ENCODE measurements around the gene CDK14.

The CDK14 gene

DNA sequence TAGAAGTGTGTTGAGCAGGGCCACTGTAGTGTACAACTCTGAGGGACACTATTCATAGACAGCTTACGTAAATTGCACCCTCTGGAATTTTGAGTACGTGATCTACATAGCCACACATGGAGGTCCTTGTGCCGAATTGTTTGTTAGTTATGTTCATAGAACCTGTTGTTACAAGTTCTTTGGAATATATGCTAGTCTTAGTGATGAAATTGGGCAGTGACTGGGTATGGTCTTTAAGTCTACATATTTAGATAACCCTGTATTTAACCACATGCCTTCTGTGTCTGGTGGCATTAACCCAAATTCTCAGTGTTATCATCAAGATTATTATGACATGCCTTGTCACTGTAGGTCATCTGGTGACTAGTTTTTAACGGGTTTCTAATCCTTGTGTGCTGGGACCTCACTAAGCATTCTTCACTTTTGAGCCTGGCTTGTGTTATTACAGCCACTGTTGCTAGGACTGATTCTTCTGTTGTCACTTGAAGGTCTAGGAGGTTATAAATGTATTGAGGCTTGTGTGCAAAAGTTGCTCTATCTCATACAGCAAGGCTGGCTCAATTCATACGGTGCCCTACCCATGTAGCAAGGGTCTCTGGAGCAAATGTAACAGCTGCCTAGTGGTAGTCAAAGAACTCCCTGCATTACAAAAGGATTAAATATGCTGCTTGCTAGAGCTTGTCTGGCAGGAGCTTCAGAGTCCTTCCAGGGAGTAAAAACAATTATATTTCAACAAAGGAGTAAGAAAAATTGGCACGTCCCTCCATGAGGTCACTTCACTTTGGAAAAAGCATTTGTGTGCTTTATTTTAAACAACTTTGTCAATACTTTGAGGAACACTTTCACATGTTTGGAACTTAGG lies 65.4 kb downstream of the CDK14 start:
- Histone ChIP-seq H3K4me1 (ENCODE audit: low read length) (no peaks in the 10 kb centered on the region), H3K4me3 (ENCODE audit: low read length) (no peak overlapping the region), H2AFZ (ENCODE audit: low read length) (no peak overlapping the region), H3K9me2 (replicated peaks; ENCODE audit: insufficient read depth, low read length) (no peaks in the 10 kb centered on the region), H4K20me1 (ENCODE audit: insufficient read depth, low read length) (no peaks in the 10 kb centered on the region), H3K27ac (ENCODE audit: low read length) (no peak overlapping the region), H3K79me2 (ENCODE audit: low read length) (no peaks in the 10 kb centered on the region), H3K36me3 (replicated peaks; ENCODE audit: insufficient read depth, low read length) (no peaks in the 10 kb centered on the region), H3K27me3 (replicated peaks; ENCODE audit: insufficient read depth, low read length) (no peaks in the 10 kb centered on the region), H3K9ac (ENCODE audit: low read length) (no peak overlapping the region), H3K4me2 (ENCODE audit: low read depth, low read length) (no peak overlapping the region), H3F3A (ENCODE audit: insufficient read depth, low read length) (no peaks in the 10 kb centered on the region), H3K9me3 (replicated peaks; ENCODE audit: insufficient read depth, low read length) (no peaks in the 10 kb centered on the region)
- TF ChIP-seq EZH2 (optimal IDR thresholded peaks at IDR 0.05; ENCODE audit: low read depth, low read length): no peak
- no peak for TF ChIP-seq EZH2phosphoT487 (IDR thresholded peaks at IDR 0.05; ENCODE audit: low read length)
- TF ChIP-seq, protein P1, sequence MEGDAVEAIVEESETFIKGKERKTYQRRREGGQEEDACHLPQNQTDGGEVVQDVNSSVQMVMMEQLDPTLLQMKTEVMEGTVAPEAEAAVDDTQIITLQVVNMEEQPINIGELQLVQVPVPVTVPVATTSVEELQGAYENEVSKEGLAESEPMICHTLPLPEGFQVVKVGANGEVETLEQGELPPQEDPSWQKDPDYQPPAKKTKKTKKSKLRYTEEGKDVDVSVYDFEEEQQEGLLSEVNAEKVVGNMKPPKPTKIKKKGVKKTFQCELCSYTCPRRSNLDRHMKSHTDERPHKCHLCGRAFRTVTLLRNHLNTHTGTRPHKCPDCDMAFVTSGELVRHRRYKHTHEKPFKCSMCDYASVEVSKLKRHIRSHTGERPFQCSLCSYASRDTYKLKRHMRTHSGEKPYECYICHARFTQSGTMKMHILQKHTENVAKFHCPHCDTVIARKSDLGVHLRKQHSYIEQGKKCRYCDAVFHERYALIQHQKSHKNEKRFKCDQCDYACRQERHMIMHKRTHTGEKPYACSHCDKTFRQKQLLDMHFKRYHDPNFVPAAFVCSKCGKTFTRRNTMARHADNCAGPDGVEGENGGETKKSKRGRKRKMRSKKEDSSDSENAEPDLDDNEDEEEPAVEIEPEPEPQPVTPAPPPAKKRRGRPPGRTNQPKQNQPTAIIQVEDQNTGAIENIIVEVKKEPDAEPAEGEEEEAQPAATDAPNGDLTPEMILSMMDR (IDR thresholded peaks at IDR 0.05; ENCODE audit: low read length): no peak
- no peak for DNase-seq

DNA sequence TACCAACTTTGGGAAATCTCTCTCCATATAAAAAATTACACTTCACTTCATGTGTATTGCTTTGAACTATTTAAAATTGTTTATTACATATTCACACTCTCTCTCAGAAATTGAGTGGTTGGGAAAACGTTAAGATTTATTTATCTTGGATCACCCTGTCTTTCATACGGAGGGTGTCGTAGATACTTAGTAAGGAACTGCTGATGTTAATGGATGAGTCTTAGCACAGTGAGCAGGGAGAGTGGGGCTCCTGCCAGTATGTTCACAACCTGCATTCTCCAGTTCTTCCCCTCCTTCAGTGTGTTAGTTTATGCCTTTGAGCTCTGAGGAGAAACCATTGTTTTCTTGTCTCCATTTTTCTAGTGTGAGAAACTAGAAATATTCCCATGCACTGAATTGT lies 67.1 kb downstream of the CDK14 start:
- H2AFZ ChIP-seq (ENCODE audit: low read length): no peak overlapping the region
- no peaks in the 10 kb centered on the region for H3K36me3 ChIP-seq (replicated peaks; ENCODE audit: insufficient read depth, low read length)
- DNase-seq: no peak
- no peaks in the 10 kb centered on the region for H3K9me2 ChIP-seq (replicated peaks; ENCODE audit: insufficient read depth, low read length)
- TF ChIP-seq, protein P1 (IDR thresholded peaks at IDR 0.05; ENCODE audit: low read length): no peak
- TF ChIP-seq EZH2 (optimal IDR thresholded peaks at IDR 0.05; ENCODE audit: low read depth, low read length) (no peak), EZH2phosphoT487 (IDR thresholded peaks at IDR 0.05; ENCODE audit: low read length) (no peak)
- H3K4me2 ChIP-seq (ENCODE audit: low read depth, low read length): no peak overlapping the region
- no peaks in the 10 kb centered on the region for H3F3A ChIP-seq (ENCODE audit: insufficient read depth, low read length)
- H3K4me1 ChIP-seq (ENCODE audit: low read length): no peaks in the 10 kb centered on the region
- no peak overlapping the region for H3K4me3 ChIP-seq (ENCODE audit: low read length)
- no peak overlapping the region for H3K9ac ChIP-seq (ENCODE audit: low read length)
- H3K9me3 ChIP-seq (replicated peaks; ENCODE audit: insufficient read depth, low read length): no peaks in the 10 kb centered on the region
- H4K20me1 ChIP-seq (ENCODE audit: insufficient read depth, low read length): no peaks in the 10 kb centered on the region
- no peaks in the 10 kb centered on the region for H3K79me2 ChIP-seq (ENCODE audit: low read length)
- no peak overlapping the region for H3K27ac ChIP-seq (ENCODE audit: low read length)
- H3K27me3 ChIP-seq (replicated peaks; ENCODE audit: insufficient read depth, low read length): no peaks in the 10 kb centered on the region

DNA sequence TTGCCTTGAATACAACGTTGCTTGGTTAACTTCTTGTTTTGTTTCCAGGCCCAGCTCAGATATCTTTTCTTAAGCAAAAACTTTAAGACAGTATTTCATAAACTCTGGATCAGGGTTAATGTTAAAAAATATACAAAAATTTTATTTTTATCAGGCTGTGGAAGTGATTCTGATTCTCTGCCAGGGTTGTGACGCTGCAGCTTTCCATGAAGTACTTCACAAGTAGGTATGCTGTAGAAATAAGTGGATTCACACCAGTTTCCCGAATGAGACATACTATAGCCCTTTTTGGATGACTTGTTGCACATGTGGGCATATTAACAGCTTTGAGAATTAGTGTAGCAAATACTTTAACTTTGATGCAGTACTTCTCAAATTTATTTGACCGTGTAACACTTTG lies 70.1 kb downstream of the CDK14 start:
- H2AFZ ChIP-seq (ENCODE audit: low read length): no peak overlapping the region
- H3K36me3 ChIP-seq (replicated peaks; ENCODE audit: insufficient read depth, low read length): no peaks in the 10 kb centered on the region
- H3K9me2 ChIP-seq (replicated peaks; ENCODE audit: insufficient read depth, low read length): no peaks in the 10 kb centered on the region
- H3K9ac ChIP-seq (ENCODE audit: low read length): no peak overlapping the region
- H3K27me3 ChIP-seq (replicated peaks; ENCODE audit: insufficient read depth, low read length): no peaks in the 10 kb centered on the region
- no peaks in the 10 kb centered on the region; the same call in 1 of the 2 replicates for H3K4me1 ChIP-seq (ENCODE audit: low read length)
- TF ChIP-seq EZH2phosphoT487 (IDR thresholded peaks at IDR 0.05; ENCODE audit: low read length): no peak
- no peak for TF ChIP-seq EZH2 (optimal IDR thresholded peaks at IDR 0.05; ENCODE audit: low read depth, low read length)
- TF ChIP-seq, protein P1 (IDR thresholded peaks at IDR 0.05; ENCODE audit: low read length): no peak
- H4K20me1 ChIP-seq (ENCODE audit: insufficient read depth, low read length): no peaks in the 10 kb centered on the region
- H3F3A ChIP-seq (ENCODE audit: insufficient read depth, low read length): no peaks in the 10 kb centered on the region
- no peak for DNase-seq
- no peaks in the 10 kb centered on the region for H3K9me3 ChIP-seq (replicated peaks; ENCODE audit: insufficient read depth, low read length)
- H3K27ac ChIP-seq (ENCODE audit: low read length): no peak overlapping the region
- no peaks in the 10 kb centered on the region for H3K79me2 ChIP-seq (ENCODE audit: low read length)
- no peak overlapping the region for H3K4me2 ChIP-seq (ENCODE audit: low read depth, low read length)
- no peak overlapping the region for H3K4me3 ChIP-seq (ENCODE audit: low read length)
